ENCODE measurements around the gene CCNT2. TPM values are rescaled to one million over a fixed set of nuclear protein-coding genes. Genes with fewer than 3 reads are reported as not detected.

Gene CCNT2
- total and polyA plus RNA-seq, 2 experiments from 2014 or later, result 13.1 to 41.7 TPM

GRCh38 chr2:134932864-134933526 lies 14.4 kb downstream of the CCNT2 start:
- Histone ChIP-seq H3K4me3 (no peak overlapping the region), H3K9me2 (replicated peaks; ENCODE audit: insufficient read depth) (no peaks in the 10 kb centered on the region), H2AFZ (no peak overlapping the region), H3K27me3 (no peaks in the 10 kb centered on the region), H3K27ac (peak overlapping the region; percentile 52), H3K36me3 (replicated peaks; ENCODE audit: insufficient read depth, low read depth) (no peaks in the 10 kb centered on the region), H3K4me1 (ENCODE audit: insufficient read depth) (no peaks in the 10 kb centered on the region), H4K20me1 (ENCODE audit: insufficient read depth, poor library complexity, severe bottlenecking) (peaks cover 93% of the 10 kb centered on the region), H3K4me2 (peak overlapping the region; percentile 45), H3K79me2 (peaks cover 99% of the 10 kb centered on the region), H3K9me3 (ENCODE audit: low read depth) (no peaks in the 10 kb centered on the region)
- TF ChIP-seq, protein P1, sequence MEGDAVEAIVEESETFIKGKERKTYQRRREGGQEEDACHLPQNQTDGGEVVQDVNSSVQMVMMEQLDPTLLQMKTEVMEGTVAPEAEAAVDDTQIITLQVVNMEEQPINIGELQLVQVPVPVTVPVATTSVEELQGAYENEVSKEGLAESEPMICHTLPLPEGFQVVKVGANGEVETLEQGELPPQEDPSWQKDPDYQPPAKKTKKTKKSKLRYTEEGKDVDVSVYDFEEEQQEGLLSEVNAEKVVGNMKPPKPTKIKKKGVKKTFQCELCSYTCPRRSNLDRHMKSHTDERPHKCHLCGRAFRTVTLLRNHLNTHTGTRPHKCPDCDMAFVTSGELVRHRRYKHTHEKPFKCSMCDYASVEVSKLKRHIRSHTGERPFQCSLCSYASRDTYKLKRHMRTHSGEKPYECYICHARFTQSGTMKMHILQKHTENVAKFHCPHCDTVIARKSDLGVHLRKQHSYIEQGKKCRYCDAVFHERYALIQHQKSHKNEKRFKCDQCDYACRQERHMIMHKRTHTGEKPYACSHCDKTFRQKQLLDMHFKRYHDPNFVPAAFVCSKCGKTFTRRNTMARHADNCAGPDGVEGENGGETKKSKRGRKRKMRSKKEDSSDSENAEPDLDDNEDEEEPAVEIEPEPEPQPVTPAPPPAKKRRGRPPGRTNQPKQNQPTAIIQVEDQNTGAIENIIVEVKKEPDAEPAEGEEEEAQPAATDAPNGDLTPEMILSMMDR (IDR thresholded peaks at IDR 0.05; ENCODE audit: poor library complexity), result no peak
- TF ChIP-seq EZH2phosphoT487 (IDR thresholded peaks at IDR 0.05; ENCODE audit: low read depth, severe bottlenecking, unreplicated experiment), result no peak
- no peak for TF ChIP-seq EZH2 (IDR thresholded peaks at IDR 0.05; ENCODE audit: borderline replicate concordance)
- no peak for DNase-seq (ENCODE audit: low spot score)
- 80% methylated on average over 3 of the region's 3 CpGs for WGBS (ENCODE audit: low lambda C conversion rate, missing lambda C conversion rate)

GRCh38 chr2:134933732-134934131 lies 15.1 kb downstream of the CCNT2 start:
- no peak overlapping the region for H3K4me3 ChIP-seq
- H2AFZ ChIP-seq, result no peak overlapping the region
- no peaks in the 10 kb centered on the region for H3K36me3 ChIP-seq (replicated peaks; ENCODE audit: insufficient read depth, low read depth)
- H3K27ac ChIP-seq, result no peak overlapping the region
- 97% methylated on average over 1 of the region's 1 CpG for WGBS (ENCODE audit: low lambda C conversion rate, missing lambda C conversion rate)
- H3K4me2 ChIP-seq, result no peak overlapping the region
- H4K20me1 ChIP-seq (ENCODE audit: insufficient read depth, poor library complexity, severe bottlenecking), result peaks cover 91% of the 10 kb centered on the region
- H3K9me2 ChIP-seq (replicated peaks; ENCODE audit: insufficient read depth), result no peaks in the 10 kb centered on the region
- DNase-seq (ENCODE audit: low spot score), result no peak
- no peak for TF ChIP-seq EZH2 (IDR thresholded peaks at IDR 0.05; ENCODE audit: borderline replicate concordance)
- no peak for TF ChIP-seq EZH2phosphoT487 (IDR thresholded peaks at IDR 0.05; ENCODE audit: low read depth, severe bottlenecking, unreplicated experiment)
- TF ChIP-seq, protein P1 (IDR thresholded peaks at IDR 0.05; ENCODE audit: poor library complexity), result no peak
- H3K79me2 ChIP-seq, result peaks cover 99% of the 10 kb centered on the region
- no peaks in the 10 kb centered on the region for H3K9me3 ChIP-seq (ENCODE audit: low read depth)
- no peaks in the 10 kb centered on the region for H3K27me3 ChIP-seq
- H3K4me1 ChIP-seq (ENCODE audit: insufficient read depth), result no peaks in the 10 kb centered on the region

DNA sequence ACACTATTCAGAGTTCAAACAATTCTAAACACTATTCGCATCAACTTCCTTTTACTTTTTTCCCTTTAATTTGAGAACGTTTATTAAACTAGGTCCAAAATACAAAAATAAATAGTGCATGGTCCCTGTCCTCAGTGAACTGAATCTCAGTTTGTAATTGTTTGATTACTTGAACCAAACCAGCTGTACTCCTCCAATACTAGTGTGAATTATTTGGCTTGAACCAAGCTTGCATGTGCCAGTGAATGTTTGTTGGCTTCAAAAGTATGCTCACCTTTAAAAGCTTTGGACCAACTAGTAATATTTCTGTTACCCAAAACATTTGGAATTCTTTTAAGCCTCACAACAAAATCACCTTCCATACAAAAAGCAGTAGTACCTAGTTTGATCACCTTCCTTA lies 15.5 kb downstream of the CCNT2 start:
- TF ChIP-seq, protein P1 (IDR thresholded peaks at IDR 0.05; ENCODE audit: poor library complexity), result no peak
- TF ChIP-seq EZH2 (IDR thresholded peaks at IDR 0.05; ENCODE audit: borderline replicate concordance), result no peak
- no peak for TF ChIP-seq EZH2phosphoT487 (IDR thresholded peaks at IDR 0.05; ENCODE audit: low read depth, severe bottlenecking, unreplicated experiment)

More for the DNA sequence above, 15.5 kb downstream of the CCNT2 start:
- H3K4me1 ChIP-seq (ENCODE audit: insufficient read depth), result no peaks in the 10 kb centered on the region
- no peak overlapping the region for H2AFZ ChIP-seq
- H3K27me3 ChIP-seq, result no peaks in the 10 kb centered on the region
- H3K27ac ChIP-seq, result no peak overlapping the region
- no peak for DNase-seq (ENCODE audit: low spot score)
- H3K36me3 ChIP-seq (replicated peaks; ENCODE audit: insufficient read depth, low read depth), result no peaks in the 10 kb centered on the region
- H3K4me3 ChIP-seq, result no peak overlapping the region
- no peaks in the 10 kb centered on the region for H3K9me2 ChIP-seq (replicated peaks; ENCODE audit: insufficient read depth)
- H3K9me3 ChIP-seq (ENCODE audit: low read depth), result no peaks in the 10 kb centered on the region
- peaks cover 89% of the 10 kb centered on the region for H4K20me1 ChIP-seq (ENCODE audit: insufficient read depth, poor library complexity, severe bottlenecking)
- H3K4me2 ChIP-seq, result no peak overlapping the region
- 85% methylated on average over 2 of the region's 2 CpGs for WGBS (ENCODE audit: low lambda C conversion rate, missing lambda C conversion rate)
- peaks cover 99% of the 10 kb centered on the region for H3K79me2 ChIP-seq

Measured in hepatocyte (in vitro differentiated cells).